Dendritic cell treated with granulocyte-macrophage colony-stimulating factor and Interleukin-4, amounts not matched to agents 40 ng/mL and 50 ng/mL, for 4 days (primary cell): Measurements from ENCODE around the gene VPS54.
"Not testable (repeated sequence)": the region's sequence is repeated elsewhere in the genome, so short reads cannot be mapped to it uniquely, and the experiment has no call there.

Experiments used
- H3K27ac Mint-ChIP-seq: one replicate; pipeline ENCODE4 v1.8.0; 2022; ENCODE audit warnings: mild to moderate bottlenecking, mixed read lengths
- H3K27me3 Mint-ChIP-seq: one replicate; pipeline ENCODE4 v1.8.0; 2022; ENCODE audit warnings: mild to moderate bottlenecking, mixed read lengths
- H3K36me3 Mint-ChIP-seq: one replicate; pipeline ENCODE4 v1.8.0; 2022; ENCODE audit warnings: low read depth, mixed read lengths
- H3K4me1 Mint-ChIP-seq: one replicate; pipeline ENCODE4 v1.8.0; 2022; ENCODE audit warnings: low read depth, mixed read lengths
- H3K4me3 Mint-ChIP-seq: one replicate; pipeline ENCODE4 v1.8.0; 2022; ENCODE audit warnings: mild to moderate bottlenecking, moderate library complexity, mixed read lengths
- H3K9me3 Mint-ChIP-seq: one replicate; pipeline ENCODE4 v1.8.0; 2022; ENCODE audit warnings: mixed read lengths
- intact Hi-C: fragments of 100-400 bp; cut with micrococcal nuclease; formaldehyde crosslinking; loops from one replicate; pipeline ENCODE4 v1.15.0; 2022

Gene VPS54

DNA sequence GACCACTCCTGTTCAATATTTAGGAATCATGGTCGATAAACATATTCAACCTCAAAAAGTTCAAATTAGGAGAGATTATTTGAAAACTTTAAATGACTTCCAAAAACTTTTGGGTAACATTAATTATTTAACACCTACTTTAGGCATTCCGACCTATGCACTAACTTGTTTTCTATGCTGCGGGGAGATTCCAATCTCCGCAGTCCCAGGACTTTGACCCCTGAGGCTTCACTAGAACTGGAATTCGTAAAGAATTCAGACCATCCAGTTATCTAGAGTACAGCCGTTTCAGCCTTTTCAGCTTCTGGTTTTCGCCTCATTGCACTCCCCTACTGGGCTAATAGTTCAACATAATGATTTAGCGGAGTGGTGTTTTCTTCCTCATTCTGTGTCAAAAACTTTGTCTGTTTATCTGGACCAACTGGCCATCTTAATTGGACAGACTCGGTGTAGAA lies 26.1 kb downstream of the VPS54 start:
- H3K27ac Mint-ChIP-seq, intact Hi-C loops, H3K4me3 Mint-ChIP-seq, H3K27me3 Mint-ChIP-seq, H3K4me1 Mint-ChIP-seq: not testable (repeated sequence)
- Mint-ChIP-seq H3K36me3 (peaks cover 48% of the 10 kb centered on the region), H3K9me3 (peaks cover 52% of the 10 kb centered on the region)

DNA sequence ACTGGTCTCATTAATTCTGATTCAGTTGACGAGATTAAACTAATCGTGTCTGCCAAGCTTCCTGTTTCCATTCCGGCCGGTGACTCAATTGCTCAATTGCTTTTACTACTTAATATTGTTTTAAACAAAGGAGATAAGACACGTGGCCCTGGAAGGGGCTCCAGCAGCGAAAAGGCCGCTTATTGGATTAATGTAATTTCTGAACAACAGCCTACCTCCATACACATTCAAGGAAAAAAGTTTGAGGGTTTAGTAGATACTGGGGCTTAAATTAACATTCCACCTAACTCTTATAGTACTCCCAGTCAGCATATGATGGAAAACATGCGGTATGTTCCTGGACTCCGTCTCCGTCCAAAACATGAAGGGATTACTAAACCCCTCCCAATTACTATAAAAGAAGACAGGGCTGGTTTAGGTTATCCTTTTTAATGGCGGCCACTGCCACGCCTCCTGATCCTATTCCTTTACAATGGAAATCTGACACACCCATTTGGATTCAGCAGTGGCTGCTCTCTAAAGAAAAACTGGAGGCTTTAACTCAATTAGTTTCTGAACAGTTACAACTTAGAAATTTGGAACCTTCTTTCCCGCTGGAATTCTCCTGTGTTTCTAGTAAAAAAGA lies 27.1 kb downstream of the VPS54 start:
- peaks cover 39% of the 10 kb centered on the region for H3K36me3 Mint-ChIP-seq
- H3K4me3 Mint-ChIP-seq: no peak overlapping the region
- H3K27me3 Mint-ChIP-seq: no peaks in the 10 kb centered on the region
- H3K4me1 Mint-ChIP-seq: no peaks in the 10 kb centered on the region
- H3K27ac Mint-ChIP-seq: no peak overlapping the region
- intact Hi-C loops: no loop called here
- peaks cover 42% of the 10 kb centered on the region for H3K9me3 Mint-ChIP-seq

DNA sequence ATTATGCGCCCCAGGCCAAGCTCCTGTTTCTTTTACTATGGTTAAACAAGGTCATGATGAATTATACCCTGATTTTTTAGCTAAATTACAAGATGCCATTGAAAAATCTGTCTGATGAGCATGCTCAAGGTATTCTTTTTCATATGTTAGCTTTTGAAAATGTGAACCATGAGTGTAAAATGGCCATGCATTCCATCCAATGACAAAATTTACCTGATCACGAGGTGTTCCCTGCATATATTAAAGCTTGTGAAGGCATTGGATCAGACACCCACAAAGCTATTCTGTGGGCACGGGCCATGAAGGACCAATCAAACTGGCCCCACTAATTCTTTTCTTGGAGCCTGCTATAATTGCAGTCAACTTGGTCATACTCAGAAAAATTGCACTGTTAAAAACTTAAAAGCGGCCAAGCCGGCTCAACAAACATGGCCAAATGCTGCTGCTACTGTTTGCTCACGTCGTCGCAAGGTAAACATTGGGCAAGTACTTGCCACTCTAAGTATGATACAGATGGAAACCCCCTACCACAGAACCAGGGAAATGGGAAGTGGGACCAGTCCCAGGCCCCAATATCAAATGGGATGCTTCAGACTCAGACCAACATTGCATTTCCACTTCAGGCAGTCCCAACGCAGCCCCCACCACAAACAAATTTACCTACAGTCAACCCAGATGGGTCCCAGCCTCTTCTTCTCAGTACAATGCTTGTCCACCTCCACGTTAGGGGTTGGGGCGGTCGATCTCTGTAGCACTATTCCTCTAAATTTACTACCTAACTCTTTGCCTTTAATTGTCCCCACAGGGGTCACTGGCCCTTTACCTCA lies 27.8 kb downstream of the VPS54 start:
- H3K27ac Mint-ChIP-seq, intact Hi-C loops, H3K27me3 Mint-ChIP-seq, H3K4me1 Mint-ChIP-seq, H3K4me3 Mint-ChIP-seq: not testable (repeated sequence)
- peaks cover 35% of the 10 kb centered on the region for H3K9me3 Mint-ChIP-seq
- peaks cover 33% of the 10 kb centered on the region for H3K36me3 Mint-ChIP-seq

DNA sequence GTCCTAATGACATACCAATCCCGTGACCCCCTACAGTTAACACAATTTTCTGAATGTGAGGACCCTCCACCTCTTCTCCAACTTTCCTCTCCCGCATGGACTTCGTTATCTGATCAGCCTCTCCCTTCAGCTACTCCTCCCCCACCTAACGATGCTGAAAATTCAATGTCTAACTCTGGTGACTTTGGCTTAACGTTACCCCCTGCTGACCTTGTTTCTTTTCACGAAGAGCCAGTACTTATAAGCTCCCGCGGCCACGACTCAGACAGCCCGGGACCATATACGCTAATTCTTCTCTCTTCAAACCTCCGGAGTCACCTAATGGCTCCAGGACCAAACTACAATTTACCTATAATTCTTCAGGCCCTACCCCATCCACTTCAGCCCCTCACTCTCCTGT lies 29.2 kb downstream of the VPS54 start:
- H3K4me3 Mint-ChIP-seq: no peak overlapping the region
- peaks cover 31% of the 10 kb centered on the region for H3K9me3 Mint-ChIP-seq
- no peaks in the 10 kb centered on the region for H3K27me3 Mint-ChIP-seq
- intact Hi-C loops: no loop called here
- peaks cover 6% of the 10 kb centered on the region for H3K4me1 Mint-ChIP-seq
- peaks cover 31% of the 10 kb centered on the region for H3K36me3 Mint-ChIP-seq
- H3K27ac Mint-ChIP-seq: no peak overlapping the region

DNA sequence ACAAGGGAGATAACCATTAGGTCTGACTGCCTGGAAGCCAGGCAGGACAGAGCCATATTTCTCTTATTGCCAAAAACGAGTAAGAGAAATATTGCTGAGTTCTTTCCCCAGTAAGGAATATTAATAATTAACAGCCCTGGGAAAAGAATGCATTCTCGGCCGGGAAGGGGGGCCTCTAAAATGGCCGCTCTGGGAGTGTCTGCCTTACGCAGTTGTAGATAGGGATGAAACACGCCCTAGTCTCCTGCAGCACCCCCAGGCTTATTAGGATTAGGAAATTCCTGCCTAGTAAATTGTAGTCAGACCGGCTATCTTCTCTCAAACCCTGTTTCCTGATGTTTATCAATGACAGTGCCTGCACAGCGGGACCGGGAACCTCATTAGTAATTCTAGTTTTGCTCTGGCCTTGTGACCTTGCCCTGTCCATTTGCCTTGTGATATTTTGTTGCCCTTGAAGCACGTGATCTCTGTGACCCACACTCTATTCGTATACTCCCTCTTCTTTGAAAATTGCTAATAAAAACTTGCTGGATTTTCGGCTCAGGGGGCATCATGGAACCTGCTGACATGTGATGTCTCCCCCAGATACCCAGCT lies 30.3 kb downstream of the VPS54 start:
- H3K4me1 Mint-ChIP-seq, H3K27ac Mint-ChIP-seq, H3K27me3 Mint-ChIP-seq, H3K4me3 Mint-ChIP-seq, intact Hi-C loops: not testable (repeated sequence)
- Mint-ChIP-seq H3K9me3 (peaks cover 25% of the 10 kb centered on the region), H3K36me3 (peaks cover 22% of the 10 kb centered on the region)

DNA sequence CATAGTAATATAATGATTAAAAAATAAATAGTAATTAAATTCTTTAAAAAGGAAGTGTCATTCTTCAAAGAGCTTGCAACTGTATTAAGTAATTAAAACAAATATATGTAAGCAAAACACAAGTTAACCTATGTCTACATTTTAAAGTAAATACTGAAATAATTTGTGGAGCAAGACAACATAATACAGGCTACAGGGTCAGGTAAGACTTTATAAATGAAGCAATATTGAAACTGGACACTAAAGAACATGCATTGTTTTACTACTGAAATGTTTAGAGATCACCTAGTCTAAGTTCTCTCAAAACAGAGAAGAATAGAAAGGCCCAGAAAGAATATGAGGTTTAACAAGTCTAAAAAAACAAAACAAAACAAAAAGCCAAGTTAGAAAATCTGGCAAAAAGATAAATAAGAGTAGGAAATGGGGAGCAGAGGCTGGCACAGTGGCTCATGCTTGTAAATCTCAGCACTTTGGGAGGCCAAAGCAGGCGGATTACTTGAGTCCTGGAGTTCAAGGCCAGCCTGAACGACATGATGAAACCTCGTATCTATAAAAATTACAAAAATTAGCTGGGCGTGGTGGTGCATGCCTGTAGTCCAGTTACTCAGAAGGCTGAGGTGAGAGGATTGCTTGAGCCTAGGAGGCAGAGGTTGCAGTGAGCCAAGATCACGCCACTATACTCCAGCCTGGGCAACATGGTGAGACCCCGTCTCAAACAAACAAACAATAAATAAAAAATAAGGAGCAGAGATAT lies 34.4 kb downstream of the VPS54 start:
- no peaks in the 10 kb centered on the region for H3K27me3 Mint-ChIP-seq
- peaks cover 35% of the 10 kb centered on the region for H3K36me3 Mint-ChIP-seq
- H3K27ac Mint-ChIP-seq: no peak overlapping the region
- intact Hi-C loops: no loop called here
- peaks cover 10% of the 10 kb centered on the region for H3K9me3 Mint-ChIP-seq
- H3K4me1 Mint-ChIP-seq: peaks cover 6% of the 10 kb centered on the region
- no peak overlapping the region for H3K4me3 Mint-ChIP-seq

DNA sequence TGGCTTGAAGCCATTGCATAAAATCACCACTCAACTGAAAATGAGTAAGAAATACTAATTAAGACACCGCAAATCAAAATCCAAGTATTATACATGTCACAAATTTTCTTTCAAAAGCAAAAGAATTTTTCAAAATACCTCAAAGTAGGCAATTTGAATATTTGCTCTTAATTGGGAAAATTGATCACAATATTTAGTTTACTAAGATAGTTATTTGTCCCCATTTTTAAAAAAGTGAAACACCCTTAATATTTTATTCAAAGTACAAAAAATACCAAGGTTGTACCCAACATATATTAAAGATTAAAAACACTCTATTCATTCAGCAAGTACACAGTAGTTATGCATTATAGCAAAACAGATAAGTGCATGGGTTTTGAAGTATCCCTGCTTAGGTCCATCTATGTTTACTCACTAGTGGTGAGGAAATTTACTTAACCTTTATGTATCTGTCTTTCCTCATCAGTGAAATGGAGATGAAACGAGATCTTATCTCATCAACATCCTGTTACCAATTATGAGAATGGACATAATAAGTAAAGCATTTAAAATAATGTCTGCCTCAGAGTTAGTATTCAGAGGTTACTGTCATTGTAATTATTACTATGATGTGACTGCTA lies 35.1 kb downstream of the VPS54 start:
- Mint-ChIP-seq H3K4me1 (peaks cover 6% of the 10 kb centered on the region), H3K27me3 (no peaks in the 10 kb centered on the region), H3K9me3 (peaks cover 3% of the 10 kb centered on the region), H3K27ac (no peak overlapping the region), H3K36me3 (peaks cover 35% of the 10 kb centered on the region), H3K4me3 (no peak overlapping the region)
- intact Hi-C loops: no loop called here

DNA sequence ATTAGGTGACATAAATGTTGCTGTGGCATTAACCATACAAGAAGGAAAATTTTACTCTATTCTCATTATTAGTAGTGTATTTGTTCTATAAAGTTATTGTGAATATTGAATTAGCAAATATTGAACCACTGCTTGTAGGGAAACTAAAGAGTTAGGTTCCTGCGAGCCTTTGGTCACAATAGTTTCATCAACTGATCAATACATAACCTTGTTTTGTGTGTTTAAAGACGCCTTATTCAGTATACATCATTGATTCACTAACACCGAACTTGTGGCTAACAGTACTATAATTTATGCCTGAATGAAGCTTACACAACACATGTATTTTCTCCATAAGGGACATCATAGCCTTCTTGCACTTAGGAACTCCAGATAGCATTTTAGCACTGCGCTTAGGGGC lies 36.9 kb downstream of the VPS54 start:
- H3K27ac Mint-ChIP-seq: no peak overlapping the region
- peaks cover 13% of the 10 kb centered on the region for H3K4me1 Mint-ChIP-seq
- H3K4me3 Mint-ChIP-seq: no peak overlapping the region
- intact Hi-C loops: no loop called here
- peaks cover 50% of the 10 kb centered on the region for H3K36me3 Mint-ChIP-seq
- H3K27me3 Mint-ChIP-seq: no peaks in the 10 kb centered on the region
- H3K9me3 Mint-ChIP-seq: no peaks in the 10 kb centered on the region

DNA sequence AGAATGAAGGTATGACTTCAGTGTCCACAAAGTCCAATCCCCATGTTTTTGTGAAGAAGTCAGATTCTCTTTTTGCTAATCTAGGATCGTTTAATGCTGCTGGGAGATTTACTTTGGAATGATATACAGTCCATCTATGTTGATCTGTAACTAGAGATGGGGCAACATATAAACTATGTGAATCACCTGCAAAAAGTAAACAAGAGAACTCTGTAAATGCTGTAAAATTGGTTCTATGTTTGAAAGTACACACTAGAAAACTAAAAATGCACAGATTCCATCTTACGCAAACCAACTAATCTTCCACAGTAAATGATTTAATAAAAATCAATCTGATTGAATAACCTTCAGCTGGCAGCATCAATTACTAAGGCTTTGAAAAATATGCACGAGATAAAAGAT lies 37.5 kb downstream of the VPS54 start:
- Mint-ChIP-seq H3K36me3 (peaks cover 50% of the 10 kb centered on the region), H3K4me1 (peaks cover 17% of the 10 kb centered on the region), H3K9me3 (no peaks in the 10 kb centered on the region), H3K27ac (no peak overlapping the region), H3K4me3 (no peak overlapping the region), H3K27me3 (no peaks in the 10 kb centered on the region)
- intact Hi-C loops: no loop called here

DNA sequence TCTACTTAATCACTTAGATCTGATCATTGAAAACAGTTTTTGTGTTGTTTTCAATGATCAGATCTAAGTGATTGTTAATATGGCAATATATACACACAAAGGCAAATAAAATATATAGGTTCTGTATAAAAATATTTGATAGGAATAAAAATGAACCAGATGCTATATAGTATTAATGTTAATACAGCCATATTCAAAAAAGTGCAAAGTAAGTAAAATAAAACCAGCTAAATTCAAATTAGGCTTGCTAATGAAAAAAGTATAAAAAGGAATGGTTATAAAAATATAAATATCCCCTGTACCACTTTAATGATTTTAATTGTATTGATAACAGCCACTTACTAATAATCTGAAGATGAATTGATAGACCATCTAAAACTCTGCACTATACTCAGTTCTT lies 38.4 kb downstream of the VPS54 start:
- Mint-ChIP-seq H3K36me3 (peaks cover 55% of the 10 kb centered on the region), H3K4me3 (no peak overlapping the region), H3K4me1 (peaks cover 12% of the 10 kb centered on the region), H3K9me3 (no peaks in the 10 kb centered on the region), H3K27ac (no peak overlapping the region), H3K27me3 (no peaks in the 10 kb centered on the region)
- intact Hi-C loops: no loop called here

DNA sequence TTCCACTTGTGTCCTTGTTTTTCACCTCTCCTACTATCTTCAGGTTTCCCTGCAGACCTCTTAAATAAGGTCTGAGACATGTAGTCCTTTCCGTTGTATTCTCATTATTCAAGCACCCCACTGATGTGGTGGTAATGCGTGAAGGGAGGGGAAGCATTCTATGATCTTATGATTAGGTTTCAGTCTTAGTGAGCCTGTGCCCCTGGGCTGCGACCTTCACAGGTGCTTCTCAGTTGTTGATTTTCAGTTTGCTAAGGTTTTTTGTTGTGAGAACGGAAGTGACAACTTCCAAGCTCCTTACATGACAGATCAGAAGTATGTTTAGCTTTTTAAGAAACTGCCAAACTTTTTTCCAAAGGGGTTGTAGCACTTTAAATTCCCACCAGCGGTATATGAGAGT lies 41.3 kb downstream of the VPS54 start:
- Mint-ChIP-seq H3K36me3 (peaks cover 59% of the 10 kb centered on the region), H3K27me3 (no peaks in the 10 kb centered on the region), H3K9me3 (no peaks in the 10 kb centered on the region), H3K27ac (no peak overlapping the region), H3K4me3 (no peak overlapping the region), H3K4me1 (peaks cover 12% of the 10 kb centered on the region)
- intact Hi-C loops: no loop called here

DNA sequence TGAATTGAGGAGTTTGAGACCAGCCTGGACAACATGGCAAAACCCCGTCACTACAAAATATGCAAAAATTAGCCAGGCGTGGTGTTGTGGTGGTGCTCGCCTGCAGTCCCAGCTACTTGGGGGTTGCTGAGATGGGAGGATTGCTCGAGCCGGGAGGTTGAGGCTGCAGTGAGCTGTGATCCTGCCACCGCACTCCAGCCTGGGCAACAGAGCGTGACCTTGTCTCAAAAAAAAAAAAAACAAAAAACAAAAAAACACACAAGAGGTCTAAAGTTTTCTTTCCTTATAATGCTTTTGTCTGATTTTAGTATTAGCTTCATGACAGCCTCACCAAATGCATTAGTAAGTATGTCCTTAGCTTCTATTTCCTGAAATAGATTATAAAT lies 43.1 kb downstream of the VPS54 start:
- Mint-ChIP-seq H3K27ac (no peak overlapping the region), H3K27me3 (no peaks in the 10 kb centered on the region), H3K4me1 (peaks cover 12% of the 10 kb centered on the region), H3K9me3 (no peaks in the 10 kb centered on the region), H3K36me3 (peaks cover 48% of the 10 kb centered on the region), H3K4me3 (no peak overlapping the region)
- intact Hi-C loops: no loop called here

DNA sequence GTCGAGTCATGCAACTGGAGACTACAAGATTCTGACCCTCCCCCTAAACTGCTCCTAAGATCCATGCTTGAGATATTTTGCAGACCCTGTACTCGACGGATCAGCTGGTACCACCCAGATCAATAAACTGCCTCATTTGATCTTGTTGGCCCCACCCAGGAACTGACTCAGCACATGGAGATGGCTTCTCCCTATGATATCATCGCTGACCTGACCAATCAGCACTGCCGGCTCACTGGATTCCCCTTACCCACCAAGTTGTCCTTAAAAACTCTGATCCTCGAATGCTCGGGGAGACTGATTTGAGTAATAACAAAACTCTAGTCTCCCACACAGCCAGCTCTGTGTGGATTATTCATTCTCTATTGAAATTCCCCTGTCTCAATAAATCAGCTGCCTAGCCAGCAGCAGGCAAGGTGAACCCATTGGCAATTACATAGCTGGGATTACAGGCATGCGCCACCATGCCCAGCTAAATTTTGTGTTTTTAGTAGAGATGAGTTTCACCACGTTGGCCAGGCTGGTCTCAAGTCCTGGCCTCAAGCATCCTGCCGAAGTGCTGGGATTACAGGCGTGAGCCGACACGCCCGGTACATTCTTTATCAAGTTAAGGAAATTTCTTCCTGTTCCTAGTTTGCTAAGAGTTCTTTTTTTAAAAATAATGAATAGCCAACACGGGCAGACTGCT lies 43.6 kb downstream of the VPS54 start:
- Mint-ChIP-seq H3K4me3 (no peak overlapping the region), H3K27me3 (no peaks in the 10 kb centered on the region), H3K27ac (no peak overlapping the region), H3K4me1 (peaks cover 12% of the 10 kb centered on the region), H3K36me3 (peaks cover 48% of the 10 kb centered on the region), H3K9me3 (no peaks in the 10 kb centered on the region)
- intact Hi-C loops: no loop called here
